Esophagus mucosa (tissue), 1 donor: Measurements from ENCODE around the gene KLF16. TPM values are rescaled to one million over a fixed set of nuclear protein-coding genes. Genes with fewer than 3 reads are reported as not detected.
"Not testable (repeated sequence)": the region's sequence is repeated elsewhere in the genome, so short reads cannot be mapped to it uniquely, and the experiment has no call there.

Source experiments
- ATAC-seq: fragments of 200-7000 bp; cut with Tn5 transposase; one replicate; pipeline ENCODE4 v1.9.1; 2020
- total RNA-seq: library from RNA; stranded (reverse); gene quantifications from one replicate; pipeline ENCODE4 v1.2.4, GENCODE V29; 2023
- donor health status: DM: yes; HTN: yes; CAD: no.

The KLF16 gene
- total RNA-seq, 1 donor from 2014 or later: 23.4 TPM

GRCh38 chr19:1883784-1884183, 20.4 kb upstream of the KLF16 start:
- no peak for ATAC-seq

GRCh38 chr19:1882786-1883692, 19.7 kb upstream of the KLF16 start:
- ATAC-seq: no peak

DNA sequence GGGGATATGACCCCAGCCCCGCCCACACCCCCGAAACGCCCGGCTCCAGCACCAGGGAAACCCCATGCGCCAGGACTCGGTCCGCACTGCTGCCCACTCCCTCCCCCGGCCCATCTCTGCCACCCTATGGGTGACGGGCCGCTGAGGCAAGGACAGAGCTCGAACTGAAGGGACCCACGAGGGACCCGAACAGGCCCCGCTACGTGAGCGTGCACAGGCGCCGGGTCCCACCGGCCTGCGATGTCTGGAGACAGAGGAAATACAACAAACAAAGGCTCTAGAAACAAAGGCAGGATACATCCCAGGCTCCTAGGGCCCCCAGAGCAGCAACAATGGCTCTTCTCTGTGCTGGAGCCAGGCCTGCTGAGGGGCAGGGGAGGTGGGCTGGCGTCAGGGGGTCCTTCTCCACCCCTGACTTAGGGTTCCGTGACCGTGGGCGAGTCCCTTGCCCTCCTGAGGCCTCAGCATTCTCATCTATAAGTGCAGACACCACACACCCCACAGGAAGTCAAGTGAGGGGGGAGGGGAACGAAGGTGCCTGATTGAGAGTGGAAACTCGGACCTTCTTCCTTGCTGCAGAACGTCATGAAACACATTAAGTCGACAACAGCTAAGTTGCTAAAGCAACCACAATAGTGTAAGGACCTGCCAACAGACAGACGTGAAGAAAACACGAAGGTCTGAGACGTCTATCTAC, 18.9 kb upstream of the KLF16 start:
- no peak for ATAC-seq

DNA sequence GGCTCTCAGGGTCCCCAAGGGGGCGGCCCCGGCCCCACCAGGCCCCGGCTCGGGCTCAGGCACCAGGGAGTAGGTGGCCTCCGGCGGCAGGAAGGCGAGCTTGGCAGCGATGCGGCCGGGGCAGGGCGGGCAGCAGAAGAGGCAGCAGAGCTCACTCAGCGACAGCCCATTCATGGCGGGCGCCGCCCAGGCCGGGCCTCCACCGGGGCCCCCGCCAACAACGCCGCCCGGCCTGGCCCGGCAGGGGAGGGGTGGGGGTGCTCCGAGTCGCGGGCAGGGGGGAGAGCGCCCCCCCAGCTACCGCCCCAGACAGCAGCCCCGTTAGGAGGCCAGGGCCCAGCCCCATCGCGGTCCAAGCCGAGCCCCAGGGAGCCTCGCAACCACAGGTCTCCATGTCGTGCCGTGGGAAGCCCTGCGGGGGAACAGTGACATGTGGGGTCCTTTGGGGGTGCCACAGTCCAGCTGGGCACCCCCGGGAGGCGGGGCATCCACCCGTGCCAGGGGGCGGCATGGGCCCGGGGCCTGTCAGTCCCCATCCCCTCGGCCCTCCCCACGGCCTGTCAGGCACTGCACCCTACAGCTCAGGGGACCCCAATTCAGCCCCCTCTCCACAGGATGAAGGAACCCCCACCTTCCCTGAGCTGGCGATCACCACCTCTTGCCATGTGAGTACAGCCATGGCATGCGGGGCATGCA, 18.2 kb upstream of the KLF16 start:
- not testable (repeated sequence) for ATAC-seq

DNA sequence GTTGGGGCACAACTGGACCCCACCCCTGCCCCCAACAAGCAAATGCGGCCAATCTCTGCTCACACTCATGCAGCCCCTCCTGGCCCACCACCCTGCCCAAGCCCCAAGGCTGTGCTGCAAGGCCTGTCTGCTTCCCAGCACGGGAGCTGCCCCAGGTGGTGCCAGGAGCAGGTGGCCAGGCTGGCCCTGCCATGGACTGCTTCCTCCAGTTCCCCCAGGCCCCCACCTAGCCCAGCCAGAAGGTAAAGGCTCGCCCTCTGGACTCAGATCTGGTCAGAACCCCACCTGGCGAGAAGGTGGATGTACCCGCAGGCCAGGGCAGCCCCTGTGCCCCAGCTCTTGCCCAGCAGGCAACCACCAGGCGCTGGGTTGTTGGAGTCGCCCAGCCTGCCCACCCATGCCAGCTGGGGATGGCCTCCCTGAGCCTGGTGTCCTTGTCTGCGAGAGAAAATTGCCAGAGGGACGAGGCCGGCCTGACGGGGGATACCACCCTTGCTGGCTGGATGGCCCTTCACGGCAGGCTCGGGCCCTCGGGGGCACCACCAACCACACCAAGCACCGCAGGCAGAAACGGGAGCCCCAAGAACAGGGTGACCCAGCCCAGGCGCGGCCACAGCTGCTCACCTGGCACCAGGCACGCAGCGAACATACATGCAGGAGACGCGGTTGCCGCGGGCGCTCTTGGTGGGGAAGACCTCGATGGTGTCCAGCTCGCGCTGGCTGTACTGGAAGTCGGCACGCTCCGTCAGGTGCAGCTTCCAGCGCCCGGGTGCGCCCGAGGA, 17.4 kb upstream of the KLF16 start:
- no peak for ATAC-seq

GRCh38 chr19:1879982-1880381, 16.6 kb upstream of the KLF16 start:
- ATAC-seq: not testable (repeated sequence)

DNA sequence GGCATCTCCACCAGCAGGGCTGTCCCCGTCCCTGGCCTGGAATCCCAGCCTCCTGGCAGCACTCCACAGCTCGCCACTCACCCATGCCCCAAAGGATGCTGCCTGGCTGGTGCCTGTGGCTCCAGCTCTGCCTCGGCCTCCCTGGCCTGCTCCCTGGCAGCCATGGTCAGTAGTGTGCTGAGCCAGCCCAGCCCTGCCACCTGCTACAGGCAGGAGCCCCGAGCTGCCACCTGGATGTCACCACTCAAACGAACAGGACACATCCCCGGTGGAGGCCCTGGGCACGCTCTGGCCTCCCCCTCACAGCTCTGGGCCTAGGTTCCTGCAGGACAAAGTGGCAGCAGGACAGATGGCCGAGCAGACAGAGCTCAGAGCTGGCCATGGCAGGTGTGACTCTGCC, 15.2 kb upstream of the KLF16 start:
- ATAC-seq: not testable (repeated sequence)

GRCh38 chr19:1877280-1877660, 13.9 kb upstream of the KLF16 start:
- ATAC-seq: not testable (repeated sequence)

DNA sequence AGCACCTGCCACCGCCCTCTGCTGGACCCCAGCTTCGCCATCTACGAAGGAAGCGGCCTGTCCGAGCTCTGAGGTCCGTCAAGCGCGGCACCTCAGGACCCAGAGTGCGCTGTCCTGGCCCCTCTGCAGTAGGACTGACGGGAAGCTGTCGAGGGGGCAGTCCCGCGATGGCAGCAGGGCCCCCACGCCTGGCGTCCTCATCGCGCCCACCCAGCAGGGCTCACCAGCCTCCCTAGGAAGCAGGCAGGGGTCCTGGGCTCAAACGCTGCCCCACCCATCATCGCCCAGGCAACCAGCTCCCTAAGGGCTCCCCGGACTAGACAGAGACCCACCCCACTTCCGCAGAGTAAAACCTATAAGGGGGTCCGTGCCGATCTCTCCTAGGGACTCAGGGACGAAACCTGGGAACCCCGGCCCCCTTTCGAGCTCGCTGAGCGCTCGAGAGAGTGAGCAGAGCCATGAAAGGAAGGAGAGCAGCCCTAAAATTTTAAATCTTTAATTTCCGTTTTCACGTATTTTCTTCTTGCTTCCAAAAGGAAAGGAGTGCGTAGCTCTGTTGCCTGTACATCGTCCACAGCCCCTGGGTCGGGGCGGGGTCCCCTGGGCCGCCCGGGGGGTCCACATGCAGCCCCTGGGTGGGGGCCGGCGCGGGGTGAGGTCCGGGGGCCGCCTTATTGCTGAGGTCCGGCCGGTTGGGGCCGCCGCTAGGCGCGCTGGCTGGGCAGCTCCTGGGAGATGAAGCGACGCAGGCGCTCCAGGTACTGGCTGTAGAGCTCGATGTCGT, 13.3 kb upstream of the KLF16 start:
- peak; percentile 8 for ATAC-seq

DNA sequence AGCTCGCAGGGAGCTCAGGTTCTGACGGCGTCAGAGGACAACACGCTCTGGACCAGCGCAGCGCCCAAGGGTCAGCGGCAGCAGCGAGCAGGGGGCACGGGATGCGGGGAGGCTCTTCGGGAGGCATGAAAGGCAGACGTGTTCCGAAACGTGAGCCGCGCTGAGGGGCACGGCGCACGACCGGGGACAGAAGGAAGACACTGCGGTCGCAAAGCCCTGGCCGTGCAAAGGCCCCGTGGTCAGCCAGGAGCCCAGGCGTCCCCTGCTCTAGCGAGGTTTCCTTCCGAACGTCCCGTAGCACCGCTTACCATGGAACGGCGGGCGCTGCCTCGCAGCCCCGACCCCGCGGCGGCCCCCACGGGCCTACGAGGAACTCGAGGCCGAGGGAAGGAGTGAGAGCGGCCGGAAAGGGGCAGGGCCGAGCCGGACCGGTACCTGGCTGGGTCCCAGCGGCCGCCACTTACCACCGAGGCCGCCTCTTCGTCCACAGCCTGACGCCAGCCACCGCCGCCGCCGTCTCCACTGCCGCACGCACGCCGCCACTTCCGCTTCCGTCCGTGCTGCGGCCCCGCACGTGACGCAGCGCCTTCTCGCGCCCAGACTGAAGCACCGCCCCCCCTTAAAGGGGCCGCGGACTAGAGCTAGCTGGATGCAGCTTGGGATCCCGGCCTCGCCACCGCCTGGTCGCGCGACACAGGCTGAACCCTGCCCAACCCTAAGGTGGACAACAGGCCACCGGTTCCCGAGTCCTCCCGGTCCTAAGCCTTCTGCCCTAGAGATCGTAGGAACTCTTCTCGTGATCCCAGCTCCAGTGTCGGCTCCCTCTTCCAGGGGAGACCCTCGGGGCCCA, 12.5 kb upstream of the KLF16 start:
- peak; percentile 92 for ATAC-seq

DNA sequence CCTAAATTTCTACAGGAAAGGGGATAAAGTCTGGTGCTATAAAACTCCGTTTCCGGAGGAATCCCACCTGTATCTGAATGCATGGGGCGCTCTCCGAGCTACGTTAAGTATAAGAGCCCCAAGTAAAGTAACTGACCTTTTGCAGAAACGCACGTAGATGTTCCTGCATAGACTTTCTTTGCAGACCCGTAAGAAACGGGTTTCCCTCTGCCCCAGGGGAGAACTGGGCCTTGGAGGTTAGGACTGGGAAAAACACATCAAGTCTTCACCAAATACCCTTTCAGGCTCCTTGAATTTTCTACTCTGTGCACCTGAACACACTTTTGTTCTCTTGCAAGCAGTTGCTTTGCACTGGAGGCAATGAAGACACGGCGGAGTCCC, 11.9 kb upstream of the KLF16 start:
- not testable (repeated sequence) for ATAC-seq

DNA sequence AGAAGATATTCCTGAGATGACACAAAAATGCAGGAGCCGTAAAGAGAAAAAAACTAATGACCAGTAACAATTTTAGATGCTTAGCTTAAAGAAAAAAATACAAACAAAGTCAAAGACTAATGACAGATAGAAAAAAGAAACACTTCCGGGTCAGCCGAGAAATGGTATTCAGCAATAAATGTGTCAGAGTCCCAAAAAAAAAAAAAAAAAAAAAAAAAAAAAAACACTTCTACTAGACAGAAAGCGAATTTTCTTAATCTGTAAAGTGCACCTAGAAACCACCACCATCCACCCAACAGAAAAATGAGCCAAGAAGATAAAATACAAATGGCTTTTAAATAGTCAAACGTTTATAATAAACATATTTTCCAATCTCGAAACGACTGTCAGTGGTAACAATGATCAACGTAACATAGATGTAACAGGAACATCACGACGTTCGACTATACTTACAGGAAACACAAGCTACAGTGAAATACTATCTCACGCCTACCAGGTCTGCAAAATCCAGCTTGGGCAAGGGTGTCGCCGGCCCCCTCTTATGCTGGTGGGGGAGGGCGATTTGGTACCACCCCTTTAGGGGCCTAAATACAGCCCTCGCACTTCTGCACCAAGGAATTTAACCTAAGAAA, 11.3 kb upstream of the KLF16 start:
- no peak for ATAC-seq

DNA sequence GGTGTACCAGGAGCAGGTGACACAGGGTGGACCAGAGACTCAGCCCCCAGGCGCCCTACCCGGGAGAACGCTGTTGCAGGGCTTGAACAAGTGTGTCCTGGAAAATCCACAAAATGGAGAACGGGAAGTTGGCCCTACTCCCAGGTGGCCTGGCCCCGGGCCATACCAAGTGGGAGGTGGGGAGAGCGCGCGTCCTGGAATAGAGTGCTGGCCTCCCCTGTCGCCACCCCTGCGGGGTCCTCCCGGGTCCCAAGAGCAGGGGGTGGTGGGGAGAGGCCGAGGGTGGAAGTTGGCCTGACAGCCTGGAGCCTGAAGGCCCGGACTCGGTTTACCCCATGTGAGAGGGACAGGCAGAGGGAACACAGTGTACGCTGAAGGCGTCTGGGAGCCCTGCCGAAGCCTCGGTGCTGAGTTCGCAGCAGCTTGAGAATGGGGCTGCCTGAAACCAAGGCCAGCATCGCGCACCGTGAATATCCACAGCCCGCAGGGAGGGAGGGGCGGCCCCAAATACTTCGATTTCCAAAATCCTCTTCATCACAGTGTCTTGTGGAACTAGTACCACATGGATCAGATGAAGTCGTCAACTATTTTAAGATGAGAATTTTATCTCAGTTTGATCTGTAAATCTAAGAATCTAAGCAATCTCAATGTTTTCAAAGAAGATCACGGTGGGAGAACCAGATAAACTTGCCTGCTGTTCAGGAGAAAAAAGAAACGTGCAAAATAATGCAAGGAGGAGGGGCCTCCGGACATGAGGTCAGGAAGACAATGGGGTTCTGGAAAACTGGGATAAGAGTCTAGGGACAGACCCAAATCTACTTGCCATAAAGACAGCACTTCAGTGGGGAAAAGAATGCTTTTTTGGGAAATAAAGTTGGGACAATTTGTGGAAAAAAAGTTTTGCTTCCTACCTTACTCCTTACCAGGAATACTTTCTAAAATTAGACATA, 10.4 kb upstream of the KLF16 start:
- peak; percentile 1 for ATAC-seq

DNA sequence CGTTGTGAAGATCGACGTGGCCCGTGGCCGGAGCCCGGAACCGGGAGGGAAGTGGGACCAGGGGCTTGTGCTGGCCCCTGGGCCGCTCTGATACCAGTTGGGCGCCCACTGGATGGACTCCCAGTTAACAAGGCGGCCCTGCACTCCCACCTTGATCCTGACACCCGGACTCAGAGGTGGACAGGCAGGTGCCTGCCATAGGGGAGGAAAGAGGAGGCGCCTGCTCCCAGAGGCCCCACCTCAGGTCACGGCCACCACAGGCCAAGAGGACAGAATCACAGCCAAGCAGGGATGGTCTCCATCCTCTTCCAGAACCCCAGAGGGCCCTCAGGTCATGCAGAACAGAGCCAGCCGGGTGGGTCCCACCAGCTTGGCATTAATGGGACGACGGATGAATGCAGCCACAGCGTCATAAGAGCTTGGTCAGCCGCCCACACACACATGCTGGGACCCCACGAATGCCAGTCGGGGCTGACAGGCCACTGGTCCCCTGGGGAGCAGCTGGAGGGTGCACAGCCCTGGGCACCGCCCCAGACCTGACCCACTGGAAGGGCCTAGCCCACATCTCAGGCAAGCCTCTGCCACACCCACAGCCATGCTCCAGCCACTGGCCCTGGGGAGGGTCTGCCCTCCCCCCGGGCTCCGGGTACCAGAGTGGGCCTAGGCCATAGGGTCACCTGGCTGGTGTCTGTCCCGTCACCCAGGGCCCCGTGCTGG, 9.6 kb upstream of the KLF16 start:
- peak; percentile 27 for ATAC-seq

DNA sequence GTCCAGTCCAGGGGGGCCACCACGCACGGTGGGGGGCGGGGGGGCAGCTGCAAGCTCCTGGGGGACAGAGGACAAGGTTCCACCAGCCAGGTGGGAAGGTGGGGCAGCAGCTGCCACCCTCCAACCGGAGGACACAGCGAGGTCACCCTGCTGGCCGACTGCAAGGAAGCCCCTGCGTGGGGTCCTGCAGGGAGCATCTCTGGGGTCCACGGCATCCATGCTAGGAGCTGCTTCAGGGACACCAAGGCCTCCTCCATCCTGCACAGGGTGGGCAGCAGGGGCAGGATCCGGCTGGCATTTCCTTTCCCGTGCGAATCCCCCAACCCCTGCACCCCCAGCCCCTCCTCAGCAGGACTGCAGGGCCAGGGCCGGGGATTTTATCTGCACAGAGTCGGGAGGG, 8.3 kb upstream of the KLF16 start:
- no peak for ATAC-seq

DNA sequence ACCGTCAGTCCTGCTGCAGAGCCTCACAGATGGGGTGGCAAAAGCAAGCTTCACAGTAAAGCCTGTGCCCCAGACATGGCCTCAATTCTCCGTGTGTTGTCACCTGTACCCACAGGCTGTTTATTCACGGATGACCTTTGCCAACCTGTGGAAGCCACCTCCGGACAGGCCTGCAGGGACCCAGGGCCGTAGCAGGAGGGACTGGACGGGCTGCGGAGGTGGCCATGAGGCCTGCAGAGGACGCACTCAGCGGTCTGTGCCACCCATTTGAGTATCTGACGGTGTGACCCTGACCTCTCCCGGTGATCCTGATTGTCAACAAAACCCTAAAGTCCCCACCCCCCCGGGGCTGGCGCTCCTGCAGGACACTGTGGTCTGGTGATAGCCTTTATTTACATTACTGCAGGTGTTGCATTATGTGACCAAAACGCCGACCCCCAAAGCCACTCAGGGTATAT, 7.8 kb upstream of the KLF16 start:
- ATAC-seq: no peak

DNA sequence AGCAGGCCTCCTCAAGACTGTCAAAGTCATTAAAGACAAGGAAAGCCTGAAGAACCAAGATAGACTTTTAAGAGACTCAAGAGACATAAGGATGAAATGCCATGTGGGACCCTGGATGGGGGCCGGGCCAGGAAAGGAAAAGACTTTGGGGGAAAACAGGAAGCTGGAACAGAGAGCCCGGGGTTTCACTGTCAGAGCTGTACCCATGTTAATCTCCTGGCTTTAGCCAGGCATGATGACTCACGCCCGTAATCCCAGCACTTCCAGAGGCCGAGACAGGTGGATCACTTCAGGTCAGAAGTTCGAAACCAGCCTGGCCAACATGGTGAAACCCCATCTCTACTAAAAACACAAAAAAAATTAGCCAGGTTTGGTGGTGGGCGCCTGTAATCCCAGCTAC, 5.6 kb upstream of the KLF16 start:
- ATAC-seq: no peak

DNA sequence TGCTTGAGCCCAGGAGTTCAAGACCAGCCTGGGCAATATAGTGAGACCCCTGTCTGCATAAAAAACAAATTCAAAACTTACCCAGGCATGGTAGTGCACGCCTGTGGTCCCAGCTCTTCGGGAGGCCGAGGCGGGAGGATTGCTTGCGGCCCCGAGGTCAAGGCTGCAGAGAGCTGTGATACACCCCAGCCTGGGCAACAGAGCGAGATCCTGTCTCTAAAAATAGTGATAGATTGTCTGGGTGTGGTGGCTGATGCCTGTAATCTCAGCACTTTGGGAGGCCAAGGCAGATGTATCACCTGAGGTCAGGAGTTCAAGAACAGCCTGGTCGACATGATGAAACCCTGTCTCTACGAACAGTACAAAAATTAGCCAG, 4.0 kb upstream of the KLF16 start:
- no peak for ATAC-seq
